Tibial nerve (tissue), 4 donors: Measurements from ENCODE around the gene CDSN. TPM values are rescaled to one million over a fixed set of nuclear protein-coding genes. Genes with fewer than 3 reads are reported as not detected.
"Not testable (repeated sequence)": the region's sequence is repeated elsewhere in the genome, so short reads cannot be mapped to it uniquely, and the experiment has no call there.

Experiments
- DNase-seq, 2 donors: peaks; one replicate each; pipeline ENCODE4 v3.0.0-alpha.2; 2019; ENCODE audit warnings: low spot score in 2 of 2
- H3K27ac ChIP-seq, 4 donors: fragments of 200-600 bp; sonication (generic) in 3 of 4; one replicate each; pipeline ENCODE4 v1.5.1; 2017 to 2019; ENCODE audit warnings: mild to moderate bottlenecking in 1 of 4
- H3K27me3 ChIP-seq, 2 donors: fragments of 200-600 bp; sonication (generic) in 1 of 2; one replicate each; pipeline versions ENCODE4 v1.5.1 to v1.6.0; 2017 to 2019
- H3K36me3 ChIP-seq, 3 donors: fragments of 200-600 bp; sonication (generic); one replicate each; pipeline ENCODE4 v1.5.1; 2018 to 2019
- H3K4me1 ChIP-seq, 4 donors: fragments of 200-600 bp; sonication (generic) in 3 of 4; one replicate each; pipeline ENCODE4 v1.5.1; 2017 to 2019
- H3K4me3 ChIP-seq, 4 donors: fragments of 200-600 bp; sonication (generic) in 3 of 4; one replicate each; pipeline ENCODE4 v1.5.1; 2017 to 2019; ENCODE audit warnings: mild to moderate bottlenecking in 1 of 4, moderate library complexity in 1 of 4
- H3K9me3 ChIP-seq, 4 donors: fragments of 200-600 bp; sonication (generic) in 3 of 4; one replicate each; pipeline ENCODE4 v1.5.1; 2017 to 2019
- CTCF ChIP-seq, 5 experiments: fragments of 200-600 bp in 3 of 5; fragments of 450-650 bp in 2 of 5; sonication (generic) in 3 of 5; IDR thresholded peaks; one replicate each; pipeline ENCODE4 v1.5.1; 2016 to 2019; ENCODE audit warnings: antibody characterized with exemption in 5 of 5, mild to moderate bottlenecking in 3 of 5, moderate library complexity in 2 of 5
- EP300 ChIP-seq, 2 donors: sonication (generic); formaldehyde crosslinking; IDR thresholded peaks; one replicate each; pipeline ENCODE4 v1.6.1; 2017; ENCODE audit warnings: antibody characterized with exemption in 2 of 2, mild to moderate bottlenecking in 1 of 2
- POLR2A ChIP-seq, 2 donors: fragments of 450-650 bp; IDR thresholded peaks; one replicate each; pipeline ENCODE4 v1.6.1; 2017; ENCODE audit warnings: antibody characterized with exemption in 2 of 2, mild to moderate bottlenecking in 2 of 2, moderate library complexity in 2 of 2
- WGBS, 2 donors: methylation state at CpG; one replicate each; pipeline ENCODE4 v1.1.5; 2018; 5-methylcytosine and 5-hydroxymethylcytosine counted together
- total RNA-seq, 4 donors: library from RNA; depleted of rRNA; stranded (reverse); fragments of >200 nt; gene quantifications; one replicate each; pipeline ENCODE4 v1.1.0, GENCODE V29; 2016

CDSN gene
- total RNA-seq: not detected

- peaks cover 0 to 42% (median 2%) of the 10 kb centered on the region in 4 donors for H3K4me1 ChIP-seq
- no peak for TF ChIP-seq EP300 (IDR thresholded peaks at IDR 0.05)
- TF ChIP-seq POLR2A (IDR thresholded peaks at IDR 0.05): no peak
- no peak for TF ChIP-seq CTCF (IDR thresholded peaks at IDR 0.05)
- no peaks in the 10 kb centered on the region for H3K27me3 ChIP-seq
- WGBS, 2 donors: 76 to 83% methylated on average over 25 to 26 of the region's 26 CpGs
- H3K27ac ChIP-seq: no peak within 1 kb of the TSS
- H3K9me3 ChIP-seq: no peaks in the 10 kb centered on the region
- DNase-seq: no peak
- H3K36me3 ChIP-seq: no peaks in the 10 kb centered on the region
- H3K4me3 ChIP-seq: no peak within 1 kb of the TSS
Measured at GRCh38 chr6:31120151-31120915, at the start of gene CDSN. Gene CDSN, minus strand, starts transcription at chr6:31120446. Its CDS starts 27 bp downstream, at chr6:31120419.

GRCh38 chr6:31169123-31169857 is 49.0 kb upstream of the CDSN start:
- no peak for DNase-seq
- TF ChIP-seq POLR2A (IDR thresholded peaks at IDR 0.05) (no peak), EP300 (IDR thresholded peaks at IDR 0.05) (no peak), CTCF (IDR thresholded peaks at IDR 0.05) (no peak)
- Histone ChIP-seq H3K27ac (no peak overlapping the region), H3K9me3 (no peaks in the 10 kb centered on the region), H3K27me3 (no peaks in the 10 kb centered on the region), H3K36me3 (no peaks in the 10 kb centered on the region), H3K4me1 (no peaks in the 10 kb centered on the region), H3K4me3 (no peak overlapping the region)
- 72% methylated on average over 10 of the region's 10 CpGs for WGBS, 2 donors

GRCh38 chr6:31168606-31169005 is 48.4 kb upstream of the CDSN start:
- no peak overlapping the region for H3K4me3 ChIP-seq
- H3K36me3 ChIP-seq: no peaks in the 10 kb centered on the region
- no peak overlapping the region for H3K27ac ChIP-seq
- no peaks in the 10 kb centered on the region for H3K9me3 ChIP-seq
- no peaks in the 10 kb centered on the region for H3K4me1 ChIP-seq
- no peaks in the 10 kb centered on the region for H3K27me3 ChIP-seq
- TF ChIP-seq POLR2A (IDR thresholded peaks at IDR 0.05) (no peak), EP300 (IDR thresholded peaks at IDR 0.05) (no peak), CTCF (IDR thresholded peaks at IDR 0.05) (no peak)
- DNase-seq: no peak
- WGBS, 2 donors: 49 to 69% methylated on average over 3 of the region's 3 CpGs

- WGBS, 2 donors: 62 to 80% methylated on average over 5 of the region's 5 CpGs
- Histone ChIP-seq H3K4me1 (no peaks in the 10 kb centered on the region), H3K27ac (no peak overlapping the region), H3K27me3 (no peaks in the 10 kb centered on the region), H3K36me3 (peaks cover 0 to 22% (median 0%) of the 10 kb centered on the region in 3 donors), H3K4me3 (no peak overlapping the region), H3K9me3 (no peaks in the 10 kb centered on the region)
- no peak for TF ChIP-seq POLR2A (IDR thresholded peaks at IDR 0.05)
- no peak for TF ChIP-seq EP300 (IDR thresholded peaks at IDR 0.05)
- DNase-seq: no peak
Measured at GRCh38 chr6:31165986-31166385, 45.7 kb upstream of the CDSN start.

- not testable (repeated sequence) for H3K4me1 ChIP-seq, H3K4me3 ChIP-seq, H3K27me3 ChIP-seq, H3K9me3 ChIP-seq, DNase-seq, H3K27ac ChIP-seq
- WGBS, 2 donors: 74 to 76% methylated on average over 17 of the region's 17 CpGs
- H3K36me3 ChIP-seq: peaks cover 0 to 22% (median 0%) of the 10 kb centered on the region in 3 donors
Measured at GRCh38 chr6:31165064-31165832, 45.0 kb upstream of the CDSN start.

- H3K36me3 ChIP-seq: peaks cover 0 to 22% (median 0%) of the 10 kb centered on the region in 3 donors
- not testable (repeated sequence) for H3K9me3 ChIP-seq, DNase-seq, H3K4me3 ChIP-seq, H3K27me3 ChIP-seq, H3K27ac ChIP-seq, H3K4me1 ChIP-seq
- 81 to 91% methylated on average over 8 to 9 of the region's 9 CpGs for WGBS, 2 donors
Measured at GRCh38 chr6:31164475-31165063, 44.3 kb upstream of the CDSN start.
